Activated CD4-positive, alpha-beta T cell treated with anti-CD3 and anti-CD28 coated beads, Interleukin-2, amount 50 U/mL, for 48 hours (primary cell): Measurements from ENCODE around the gene PBRM1.

Source experiments
- DNase-seq, 2 experiments: peaks; one replicate each; pipeline ENCODE4 v3.0.0-alpha.2; 2020

PBRM1 gene

GRCh38 chr3:52663098-52663497 is 22.6 kb downstream of the PBRM1 start:
- no peak for DNase-seq

GRCh38 chr3:52660046-52660445 is 25.7 kb downstream of the PBRM1 start:
- DNase-seq, result no peak

- no peak for DNase-seq
Observed at GRCh38 chr3:52655895-52656294, 29.8 kb downstream of the PBRM1 start.

- no peak for DNase-seq
Observed at GRCh38 chr3:52651592-52651991, 34.1 kb downstream of the PBRM1 start.

GRCh38 chr3:52650439-52650838 is 35.3 kb downstream of the PBRM1 start:
- no peak for DNase-seq

GRCh38 chr3:52649461-52650210 is 36.1 kb downstream of the PBRM1 start:
- DNase-seq, result no peak

GRCh38 chr3:52645549-52645948 is 40.2 kb downstream of the PBRM1 start:
- DNase-seq, result no peak

- no peak for DNase-seq
Observed at GRCh38 chr3:52636673-52637072, 49.0 kb downstream of the PBRM1 start.

GRCh38 chr3:52633786-52634185 is 51.9 kb downstream of the PBRM1 start:
- DNase-seq, result no peak

GRCh38 chr3:52625041-52625440 is 60.7 kb downstream of the PBRM1 start:
- no peak for DNase-seq

GRCh38 chr3:52623234-52623792 is 62.4 kb downstream of the PBRM1 start:
- no peak for DNase-seq

GRCh38 chr3:52620580-52620979 is 65.1 kb downstream of the PBRM1 start:
- no peak for DNase-seq

GRCh38 chr3:52615166-52615565 is 70.5 kb downstream of the PBRM1 start:
- no peak for DNase-seq

GRCh38 chr3:52614689-52615088 is 71.0 kb downstream of the PBRM1 start:
- DNase-seq, result no peak

- DNase-seq, result no peak
Observed at GRCh38 chr3:52609316-52609815, 76.3 kb downstream of the PBRM1 start.

- no peak for DNase-seq
Observed at GRCh38 chr3:52608337-52608736, 77.4 kb downstream of the PBRM1 start.

GRCh38 chr3:52606373-52607085 is 79.2 kb downstream of the PBRM1 start:
- DNase-seq, result no peak

GRCh38 chr3:52600258-52600657 is 85.5 kb downstream of the PBRM1 start:
- DNase-seq, result no peak

- no peak for DNase-seq
Observed at GRCh38 chr3:52596658-52597265, 89.0 kb downstream of the PBRM1 start.

- DNase-seq, result no peak
Observed at GRCh38 chr3:52593103-52593502, 92.6 kb downstream of the PBRM1 start.

GRCh38 chr3:52574056-52574965 is 111.4 kb downstream of the PBRM1 start:
- no peak for DNase-seq

GRCh38 chr3:52572221-52572620 is 113.5 kb downstream of the PBRM1 start:
- DNase-seq, result no peak
